Stimulated activated CD8-positive, alpha-beta memory T cell treated with anti-CD3 and anti-CD28 coated beads, Interleukin-4, amount 100 ng/mL, for 24 hours (primary cell): ENCODE results near the gene PSMC3.

Experiments used
- DNase-seq: peaks from one replicate; pipeline ENCODE4 v3.0.0-alpha.2; 2020; ENCODE audit warnings: low read depth

PSMC3 gene

GRCh38 chr11:47394322-47395222 lies 31.7 kb downstream of the PSMC3 start:
- peak; percentile 39 for DNase-seq

GRCh38 chr11:47394050-47394321 lies 32.3 kb downstream of the PSMC3 start:
- no peak for DNase-seq

GRCh38 chr11:47393163-47394049 lies 32.8 kb downstream of the PSMC3 start:
- no peak for DNase-seq

DNA sequence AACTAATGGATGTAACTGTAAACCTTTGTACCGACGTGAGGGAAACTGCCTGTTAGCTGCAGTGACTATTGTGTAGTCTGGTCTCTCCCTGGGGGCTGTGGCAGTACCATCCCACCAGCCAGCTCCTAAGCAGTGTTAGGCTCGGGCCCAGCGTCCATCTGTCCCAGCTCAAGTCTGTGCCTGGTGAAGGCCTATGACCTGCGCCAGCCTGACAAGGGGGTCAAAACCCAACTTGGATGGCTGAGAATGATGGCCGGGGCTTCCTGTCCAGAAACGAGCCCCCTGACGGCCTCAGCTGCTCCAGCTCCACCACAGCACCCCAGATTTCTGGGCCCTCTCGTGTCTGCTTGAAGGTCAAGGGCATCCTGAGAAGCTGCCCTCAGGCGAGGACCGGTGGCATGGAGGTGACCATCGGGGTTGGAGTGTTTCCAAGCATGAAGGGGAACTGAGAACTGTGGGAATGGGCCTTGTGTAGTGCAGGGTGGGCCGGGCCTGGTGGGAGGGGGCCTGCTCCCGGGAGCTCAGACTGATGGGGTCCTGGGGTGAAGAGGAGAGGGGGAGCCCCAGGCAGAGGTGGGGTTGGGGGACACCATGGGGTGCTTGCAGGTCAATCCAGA lies 33.6 kb downstream of the PSMC3 start:
- no peak for DNase-seq

- no peak for DNase-seq
Measured at GRCh38 chr11:47391711-47392432, 34.4 kb downstream of the PSMC3 start.

DNA sequence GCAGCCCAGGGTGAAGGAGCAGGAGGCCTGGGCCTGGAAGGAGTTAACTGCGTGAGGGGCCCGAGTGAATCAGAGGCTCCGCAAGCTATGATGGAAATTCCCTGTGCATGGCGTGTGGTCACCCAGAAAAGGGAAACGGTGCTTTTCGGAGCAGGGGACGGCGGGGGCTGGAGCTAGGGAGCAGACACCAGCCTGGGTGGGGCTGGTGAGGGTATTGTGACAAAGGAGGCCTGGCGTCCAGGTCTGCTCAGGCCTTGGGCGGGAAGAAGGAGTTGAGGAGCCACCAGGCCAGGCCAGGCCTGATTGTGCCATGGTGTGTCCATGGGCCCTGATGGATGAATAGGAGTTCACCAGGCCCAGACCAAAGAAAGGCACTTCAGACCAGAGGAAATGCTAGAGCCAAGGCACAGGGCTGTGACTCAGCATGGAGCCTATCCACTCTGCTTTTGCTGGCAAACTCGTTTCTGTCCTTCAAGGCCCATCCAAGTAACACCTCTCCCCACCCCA lies 35.1 kb downstream of the PSMC3 start:
- no peak for DNase-seq

- DNase-seq, result no peak
Measured at GRCh38 chr11:47390422-47390760, 35.8 kb downstream of the PSMC3 start.

DNA sequence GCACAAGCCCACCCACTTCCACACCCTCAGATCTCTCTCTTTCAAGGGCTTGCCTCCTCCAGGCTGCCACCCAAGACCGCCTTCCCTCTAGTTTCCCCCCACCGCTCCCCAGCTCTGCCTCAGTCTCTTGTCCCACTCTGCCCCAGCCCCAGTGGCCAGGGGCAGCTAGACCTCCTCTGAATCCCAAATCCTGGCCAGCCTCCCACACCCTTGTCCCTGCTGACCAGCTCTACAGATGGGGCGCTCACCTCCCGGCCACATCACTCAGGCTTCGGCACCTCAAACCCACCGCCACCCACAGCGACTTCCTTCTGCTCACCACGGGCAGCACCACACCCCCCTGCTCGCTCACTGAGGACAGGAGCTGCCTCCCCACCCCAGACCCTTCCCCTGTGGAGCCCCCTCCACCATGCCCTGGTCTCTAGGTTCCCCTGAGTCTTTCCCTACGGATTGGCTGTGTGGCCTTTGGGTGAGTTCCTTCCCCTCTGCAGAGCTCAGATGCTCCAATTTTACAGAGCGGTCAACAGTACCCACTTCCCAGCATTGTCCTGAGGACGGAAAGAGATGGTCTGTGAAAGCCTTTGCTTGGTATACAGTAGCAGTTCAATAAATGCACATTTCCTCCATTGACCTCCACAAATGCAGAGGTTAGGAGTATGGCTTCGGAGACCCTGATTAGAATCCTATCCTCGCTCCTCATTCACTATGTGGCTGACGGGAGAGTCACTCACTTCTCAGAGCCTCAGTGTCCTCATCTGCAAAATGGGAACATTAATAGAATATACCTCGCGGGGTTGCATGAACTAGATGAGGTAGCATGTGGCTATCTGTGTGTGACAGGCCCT lies 36.4 kb downstream of the PSMC3 start:
- DNase-seq, result no peak

DNA sequence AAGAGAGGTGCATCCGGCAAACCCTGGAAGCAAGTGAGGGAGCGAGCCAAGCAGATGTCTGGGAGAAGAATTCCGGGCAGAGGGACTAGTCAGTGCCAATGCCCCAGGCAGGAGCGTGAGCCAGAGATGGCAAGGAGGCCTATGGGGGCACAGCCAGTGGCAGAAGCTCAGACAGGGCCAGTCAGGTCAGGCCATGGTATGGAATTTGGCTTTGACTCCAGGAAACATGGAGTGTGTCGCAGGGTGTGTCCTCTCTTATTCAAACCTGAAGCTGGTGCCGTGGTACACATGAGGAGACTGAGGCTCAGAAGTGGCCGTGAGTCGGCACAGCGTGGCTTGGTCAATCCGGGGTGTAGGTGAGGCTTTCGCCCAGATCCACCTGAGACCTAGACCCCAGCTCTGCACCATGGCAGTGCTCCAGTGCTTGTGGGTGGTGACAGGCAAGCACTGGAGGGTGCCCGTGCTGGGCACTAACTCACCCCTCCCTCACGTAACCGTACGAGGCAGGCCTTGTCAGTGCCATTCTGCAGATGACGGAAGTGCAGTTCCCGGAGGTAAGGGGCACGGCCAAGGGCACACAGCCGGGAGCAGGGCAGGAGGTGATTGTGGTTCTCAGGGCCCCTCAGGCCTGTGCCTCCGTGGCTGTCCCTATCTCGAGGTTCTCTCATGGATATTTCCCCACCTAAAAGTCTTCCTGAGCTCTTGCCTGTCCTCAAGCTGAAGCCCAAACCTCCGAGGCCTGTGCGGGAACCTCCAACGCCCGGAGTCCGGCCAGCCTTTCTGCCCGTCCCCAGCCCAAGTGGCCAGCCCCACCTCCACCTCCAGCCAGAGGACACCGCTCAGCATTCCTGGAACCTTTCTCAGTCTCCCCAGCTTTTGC lies 37.3 kb downstream of the PSMC3 start:
- DNase-seq, result no peak

DNA sequence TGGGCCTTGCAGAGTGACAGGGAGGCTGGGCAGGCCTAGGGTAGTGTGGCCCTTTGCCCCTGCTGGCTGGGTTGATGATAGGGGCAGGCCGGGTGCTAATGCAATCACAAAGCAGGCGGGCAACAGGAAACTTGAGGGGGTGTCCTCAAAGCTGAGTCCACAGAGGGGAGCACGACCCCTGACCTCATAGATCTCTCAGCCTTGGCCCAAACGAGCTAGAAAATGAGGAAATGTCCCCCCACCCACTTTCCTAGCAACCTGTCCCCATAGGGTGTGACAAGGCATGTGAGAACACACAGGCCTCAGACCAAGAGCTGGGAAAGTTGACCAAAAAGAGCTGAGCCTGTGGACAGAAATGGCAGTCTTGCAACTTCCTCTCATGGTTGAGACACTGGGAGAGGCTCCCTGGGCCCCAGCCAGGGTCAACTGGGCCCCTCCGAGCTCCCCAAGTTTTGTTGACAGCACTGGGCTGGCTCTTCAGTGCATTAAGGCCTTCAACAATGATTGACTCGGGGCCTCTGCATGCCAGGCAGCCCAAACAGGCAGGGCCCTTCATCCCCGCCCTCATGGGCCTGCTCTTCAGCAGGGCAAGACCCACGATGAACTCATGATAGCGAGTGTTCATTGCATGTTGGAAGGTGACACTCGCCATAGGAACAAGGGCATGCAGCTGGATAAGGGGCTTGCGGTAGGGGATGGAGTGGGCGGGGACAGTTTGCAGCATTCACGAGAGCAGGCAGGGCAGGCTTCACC lies 38.1 kb downstream of the PSMC3 start:
- no peak for DNase-seq

- DNase-seq, result no peak
Measured at GRCh38 chr11:47384498-47384897, 41.7 kb downstream of the PSMC3 start.

DNA sequence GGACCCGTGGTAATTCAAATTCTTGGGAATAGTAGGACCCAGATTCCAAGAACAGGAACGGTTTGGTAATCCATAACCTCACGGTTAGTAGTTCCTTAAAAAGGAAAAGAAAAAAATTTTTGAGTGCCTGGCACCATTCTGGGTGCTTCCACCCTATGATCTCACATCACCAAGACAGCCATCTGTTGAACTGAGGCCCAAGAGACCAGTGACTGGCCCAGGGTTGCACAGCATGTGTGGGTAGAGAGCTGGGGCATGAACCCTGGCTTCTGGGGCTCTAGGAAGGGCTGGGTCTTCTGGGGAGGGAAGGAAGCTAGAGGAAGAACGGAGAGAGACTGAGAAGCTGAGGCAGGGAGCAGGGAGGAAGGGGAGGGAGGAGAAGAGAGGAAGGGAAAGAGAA lies 43.2 kb downstream of the PSMC3 start:
- no peak for DNase-seq

DNA sequence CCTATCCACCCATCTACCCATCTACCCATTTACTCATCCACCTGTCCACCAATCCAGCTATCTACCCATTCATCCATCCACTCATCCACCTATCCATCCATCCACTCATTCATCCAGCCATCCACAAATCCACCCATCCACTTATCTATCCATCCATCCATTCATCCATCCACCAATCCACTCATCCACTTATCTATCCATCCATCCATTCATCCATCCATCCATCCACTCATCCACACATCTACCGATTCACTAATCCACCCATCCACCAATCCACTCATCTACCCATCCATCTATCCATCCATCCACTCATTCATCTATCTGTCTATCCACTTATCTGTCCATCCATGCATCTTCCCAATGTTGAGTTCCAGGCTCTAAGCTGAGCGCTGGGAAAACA lies 46.2 kb downstream of the PSMC3 start:
- DNase-seq, result no peak

DNA sequence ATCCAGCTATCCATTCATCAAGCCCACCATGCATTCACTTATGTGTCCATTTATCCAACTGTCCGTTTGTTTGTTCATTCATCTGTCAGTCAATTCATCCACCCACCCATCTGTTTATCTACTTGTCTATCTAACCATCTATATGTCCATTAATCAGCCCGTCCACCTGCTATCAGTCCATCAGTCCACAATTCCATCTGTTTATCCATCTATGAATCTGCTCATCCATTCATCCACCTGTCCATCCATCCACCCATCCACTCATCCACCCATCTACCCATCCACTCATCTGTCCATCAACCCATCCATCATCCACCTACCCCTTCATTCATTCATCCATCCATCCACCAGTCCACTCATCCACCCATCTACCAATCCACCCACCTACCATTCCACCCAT lies 46.9 kb downstream of the PSMC3 start:
- DNase-seq, result no peak

DNA sequence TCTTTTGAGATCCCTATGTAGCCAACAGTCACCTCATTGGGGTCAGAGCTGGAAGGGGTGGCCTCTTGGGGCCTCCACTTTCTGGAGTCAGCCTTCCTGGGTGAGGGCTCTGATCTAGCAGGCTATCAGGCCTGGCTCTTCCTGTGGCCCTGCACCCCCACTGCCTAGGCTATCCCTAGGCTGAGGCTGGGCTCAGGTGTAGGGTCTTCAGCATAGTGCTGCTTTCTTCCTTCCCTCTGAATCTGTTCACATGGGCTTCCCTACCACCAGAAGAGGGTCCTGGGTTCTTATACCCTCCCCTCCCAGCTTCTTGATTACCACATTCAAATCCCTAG lies 47.4 kb downstream of the PSMC3 start:
- DNase-seq, result no peak

DNA sequence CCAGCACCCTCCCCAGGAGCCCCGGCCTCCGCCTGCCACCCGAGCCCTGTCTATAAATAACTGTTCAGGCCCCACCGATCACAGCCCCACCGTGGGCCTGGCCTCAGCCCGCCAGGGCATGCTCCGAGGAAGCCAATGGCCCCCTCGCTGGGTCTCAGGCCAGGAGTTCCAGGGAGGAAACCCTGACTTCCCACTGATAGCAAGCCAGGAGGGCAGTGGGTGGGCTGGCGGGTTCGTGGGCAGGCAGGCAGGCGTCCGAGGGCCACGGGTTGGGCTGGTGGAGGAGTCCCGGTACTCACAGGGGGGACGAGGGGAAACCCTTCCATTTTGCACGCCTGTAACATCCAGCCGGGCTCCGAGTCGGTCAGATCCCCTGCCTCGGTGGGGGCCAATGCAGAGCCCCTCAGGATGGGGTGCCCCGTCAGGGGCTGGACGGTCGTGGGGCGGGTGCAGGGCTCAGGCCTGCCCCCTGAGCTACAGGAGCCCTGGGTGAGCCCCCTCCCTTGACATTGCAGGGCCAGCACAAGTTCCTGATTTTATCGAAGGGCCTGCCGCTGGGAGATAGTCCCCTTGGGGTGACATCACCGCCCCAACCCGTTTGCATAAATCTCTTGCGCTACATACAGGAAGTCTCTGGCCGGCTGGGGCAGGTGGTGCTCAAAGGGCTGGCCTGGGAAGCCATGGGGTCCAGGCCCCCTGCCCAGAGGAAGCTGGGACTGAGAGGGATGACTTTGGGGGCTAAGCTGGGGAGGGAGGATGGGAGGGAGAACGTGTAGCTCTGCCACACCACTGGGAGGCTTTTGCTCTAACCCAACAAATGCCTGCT lies 48.0 kb downstream of the PSMC3 start, which contains the start of gene SPI1:
Gene SPI1 (minus strand): TSS at position 538 of the 826 bp plus-strand sequence. CDS start 194 bp downstream, at position 344.
- DNase-seq, result no peak

DNA sequence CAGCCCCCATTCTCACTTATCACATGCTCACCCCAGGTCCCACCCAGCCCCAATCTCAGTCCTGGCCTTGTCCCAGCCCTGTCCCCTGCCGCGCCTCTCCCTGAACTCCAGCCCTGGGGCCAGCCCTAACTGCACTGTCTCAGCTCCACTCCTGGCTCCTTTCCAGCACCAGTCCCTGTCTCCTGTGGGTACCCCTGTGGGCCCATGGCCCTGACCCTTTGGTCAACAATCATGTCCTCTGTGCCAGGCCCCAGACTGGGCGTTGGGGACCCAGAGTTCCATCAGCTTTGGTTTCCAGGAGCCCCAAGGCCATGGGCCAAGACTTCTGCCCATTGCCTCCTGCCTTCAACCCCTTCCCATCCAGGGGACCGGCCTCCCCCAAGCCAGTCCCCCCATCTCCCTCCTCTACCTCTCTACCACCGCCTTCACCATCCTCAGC lies 48.6 kb downstream of the PSMC3 start:
- DNase-seq, result no peak
